Right lobe of liver (tissue), 4 donors: Measurements from ENCODE around the gene MARK3.

Experiments used
- POLR2A ChIP-seq: fragments of 450-650 bp; IDR thresholded peaks from one replicate; pipeline ENCODE4 v1.6.1; 2017; ENCODE audit warnings: antibody characterized with exemption, mild to moderate bottlenecking
- TF ChIP-seq, protein P1 (sequence below), 4 donors: fragments of 200-600 bp in 3 of 4; fragments of 450-650 bp in 1 of 4; IDR thresholded peaks; one replicate each; pipeline versions ENCODE4 v1.5.1 to v1.8.0; 2016 to 2022; ENCODE audit warnings: antibody characterized with exemption in 4 of 4, mild to moderate bottlenecking in 2 of 4
- donor health status: DM: no; HTN: no; CAD: no.
- donor health status: DM: no; HTN: no; CAD: no.
- donor health status: DM: no; HTN: yes; CAD: no.

DNA sequence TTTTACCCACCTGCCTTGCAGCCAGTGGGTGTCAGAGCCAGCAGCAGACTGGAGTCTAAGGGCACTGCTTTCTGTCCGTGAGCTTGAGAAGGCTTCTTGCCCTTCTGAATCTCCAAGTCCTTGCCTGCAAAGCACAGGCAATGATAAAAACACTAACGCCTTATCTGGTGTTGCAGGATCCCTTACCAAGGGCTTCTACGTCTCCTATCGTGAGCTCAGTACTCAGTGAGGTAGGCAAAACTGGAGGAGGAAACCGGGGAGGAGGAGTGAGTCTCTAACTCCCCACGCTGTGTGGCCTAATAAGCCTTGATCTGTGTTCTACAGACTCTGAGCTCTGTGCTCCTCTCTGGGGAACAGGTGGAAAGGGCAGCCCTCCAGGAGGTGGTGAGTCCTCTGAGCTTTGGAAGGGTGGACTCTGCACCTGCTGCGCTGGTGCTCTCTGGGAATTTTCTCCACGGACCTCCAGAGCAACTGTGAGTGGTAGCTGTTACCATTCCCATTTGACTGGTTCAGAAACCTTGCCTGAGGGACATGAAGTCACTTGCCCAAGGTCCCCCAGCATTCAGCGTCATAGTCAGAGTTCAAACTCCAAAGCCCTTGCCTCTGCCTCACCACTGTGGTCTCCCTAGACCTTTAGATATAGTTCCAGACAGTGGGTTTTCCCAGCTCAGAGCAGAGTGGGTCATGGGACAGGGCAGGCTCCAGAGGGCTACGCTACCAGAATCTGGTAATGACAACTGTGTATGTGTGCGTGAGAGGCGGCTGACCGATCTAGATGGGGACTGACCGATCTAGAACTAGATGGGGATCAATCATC is 7.0 kb upstream of the MARK3 start:
- TF ChIP-seq POLR2A: no peak
- TF ChIP-seq, protein P1, sequence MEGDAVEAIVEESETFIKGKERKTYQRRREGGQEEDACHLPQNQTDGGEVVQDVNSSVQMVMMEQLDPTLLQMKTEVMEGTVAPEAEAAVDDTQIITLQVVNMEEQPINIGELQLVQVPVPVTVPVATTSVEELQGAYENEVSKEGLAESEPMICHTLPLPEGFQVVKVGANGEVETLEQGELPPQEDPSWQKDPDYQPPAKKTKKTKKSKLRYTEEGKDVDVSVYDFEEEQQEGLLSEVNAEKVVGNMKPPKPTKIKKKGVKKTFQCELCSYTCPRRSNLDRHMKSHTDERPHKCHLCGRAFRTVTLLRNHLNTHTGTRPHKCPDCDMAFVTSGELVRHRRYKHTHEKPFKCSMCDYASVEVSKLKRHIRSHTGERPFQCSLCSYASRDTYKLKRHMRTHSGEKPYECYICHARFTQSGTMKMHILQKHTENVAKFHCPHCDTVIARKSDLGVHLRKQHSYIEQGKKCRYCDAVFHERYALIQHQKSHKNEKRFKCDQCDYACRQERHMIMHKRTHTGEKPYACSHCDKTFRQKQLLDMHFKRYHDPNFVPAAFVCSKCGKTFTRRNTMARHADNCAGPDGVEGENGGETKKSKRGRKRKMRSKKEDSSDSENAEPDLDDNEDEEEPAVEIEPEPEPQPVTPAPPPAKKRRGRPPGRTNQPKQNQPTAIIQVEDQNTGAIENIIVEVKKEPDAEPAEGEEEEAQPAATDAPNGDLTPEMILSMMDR (IDR thresholded peaks at IDR 0.05): no peak
